ENCODE data around the gene CTNNB1.

Gene CTNNB1

GRCh38 chr3:41163421-41163820 lies 35.9 kb upstream of the CTNNB1 start:
- no peak for TF ChIP-seq CTCF (IDR thresholded peaks at IDR 0.05; ENCODE audit: insufficient read depth, low read length, missing control alignments)
- ChIA-PET POLR2A (no interaction called here), CTCF (no interaction called here)
- H3K4me3 ChIP-seq (ENCODE audit: low read depth, low read length), result no peak overlapping the region
- DNase-seq (ENCODE audit: low read depth, low spot score), result no peak

GRCh38 chr3:41164777-41165176 lies 34.5 kb upstream of the CTNNB1 start:
- no peak for TF ChIP-seq CTCF (IDR thresholded peaks at IDR 0.05; ENCODE audit: insufficient read depth, low read length, missing control alignments)
- no peak overlapping the region for H3K4me3 ChIP-seq (ENCODE audit: low read depth, low read length)
- ChIA-PET POLR2A (interaction anchor here (0.6 kb wide), 1 partner anchor 27 kb away, joined by 3 read pairs; no protein-coding TSS in a partner anchor), CTCF (no interaction called here)
- no peak for DNase-seq (ENCODE audit: low read depth, low spot score)

GRCh38 chr3:41167722-41168497 lies 31.4 kb upstream of the CTNNB1 start:
- no peak overlapping the region for H3K4me3 ChIP-seq (ENCODE audit: low read depth, low read length)
- no peak for TF ChIP-seq CTCF (IDR thresholded peaks at IDR 0.05; ENCODE audit: insufficient read depth, low read length, missing control alignments)
- no peak for DNase-seq (ENCODE audit: low read depth, low spot score)
- POLR2A ChIA-PET, result no interaction called here
- CTCF ChIA-PET, result no interaction called here

- no peak overlapping the region for H3K4me3 ChIP-seq (ENCODE audit: low read depth, low read length)
- ChIA-PET POLR2A (no interaction called here), CTCF (no interaction called here)
- no peak for DNase-seq (ENCODE audit: low read depth, low spot score)
- TF ChIP-seq CTCF (IDR thresholded peaks at IDR 0.05; ENCODE audit: insufficient read depth, low read length, missing control alignments), result no peak
Observed at GRCh38 chr3:41169023-41169422, 30.3 kb upstream of the CTNNB1 start.

GRCh38 chr3:41173926-41174885 lies 25.1 kb upstream of the CTNNB1 start:
- TF ChIP-seq CTCF (IDR thresholded peaks at IDR 0.05; ENCODE audit: insufficient read depth, low read length, missing control alignments), result no peak
- POLR2A ChIA-PET, result no interaction called here
- DNase-seq (ENCODE audit: low read depth, low spot score), result no peak
- CTCF ChIA-PET, result no interaction called here
- no peak overlapping the region for H3K4me3 ChIP-seq (ENCODE audit: low read depth, low read length)

GRCh38 chr3:41175365-41175764 lies 23.9 kb upstream of the CTNNB1 start:
- CTCF ChIA-PET, result interaction anchor here (1.2 kb wide), 1 partner anchor 23 kb away, joined by 3 read pairs; no protein-coding TSS in a partner anchor
- POLR2A ChIA-PET, result no interaction called here

More at GRCh38 chr3:41175365-41175764, 23.9 kb upstream of the CTNNB1 start:
- TF ChIP-seq CTCF (IDR thresholded peaks at IDR 0.05; ENCODE audit: insufficient read depth, low read length, missing control alignments), result no peak
- no peak for DNase-seq (ENCODE audit: low read depth, low spot score)
- H3K4me3 ChIP-seq (ENCODE audit: low read depth, low read length), result no peak overlapping the region
